HUDEP-2 (cell line): Measurements from ENCODE around the gene RPTOR.
"Not testable (repeated sequence)": the region's sequence is repeated elsewhere in the genome, so short reads cannot be mapped to it uniquely, and the experiment has no call there.

ENCODE experiments used
- DNase-seq, 76 experiments: peaks; one replicate each; lab custom pipeline; 2025; ENCODE audit not compliant: unreplicated experiment in 76 of 76; lab: John Stamatoyannopoulos, UW

Gene RPTOR

DNA sequence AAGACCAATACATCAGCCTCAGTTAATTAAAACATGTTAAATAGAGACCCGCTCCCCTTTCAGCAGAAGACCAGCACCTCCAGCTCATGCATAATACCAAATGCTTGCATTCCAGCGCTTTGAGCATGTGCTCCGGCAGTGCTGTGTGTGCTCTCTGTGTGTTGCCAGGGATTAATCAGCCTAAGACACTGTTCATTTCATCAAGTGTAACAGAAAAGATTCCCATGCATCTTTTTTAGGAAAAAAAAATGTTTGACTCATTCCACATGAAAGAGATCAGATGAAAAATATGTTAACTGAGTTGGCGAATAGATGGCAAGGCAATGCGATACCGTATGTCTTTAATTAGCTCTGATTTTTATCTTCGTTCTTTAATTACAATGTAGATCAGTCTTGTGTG lies 187.6 kb downstream of the RPTOR start:
- no peak for DNase-seq

DNA sequence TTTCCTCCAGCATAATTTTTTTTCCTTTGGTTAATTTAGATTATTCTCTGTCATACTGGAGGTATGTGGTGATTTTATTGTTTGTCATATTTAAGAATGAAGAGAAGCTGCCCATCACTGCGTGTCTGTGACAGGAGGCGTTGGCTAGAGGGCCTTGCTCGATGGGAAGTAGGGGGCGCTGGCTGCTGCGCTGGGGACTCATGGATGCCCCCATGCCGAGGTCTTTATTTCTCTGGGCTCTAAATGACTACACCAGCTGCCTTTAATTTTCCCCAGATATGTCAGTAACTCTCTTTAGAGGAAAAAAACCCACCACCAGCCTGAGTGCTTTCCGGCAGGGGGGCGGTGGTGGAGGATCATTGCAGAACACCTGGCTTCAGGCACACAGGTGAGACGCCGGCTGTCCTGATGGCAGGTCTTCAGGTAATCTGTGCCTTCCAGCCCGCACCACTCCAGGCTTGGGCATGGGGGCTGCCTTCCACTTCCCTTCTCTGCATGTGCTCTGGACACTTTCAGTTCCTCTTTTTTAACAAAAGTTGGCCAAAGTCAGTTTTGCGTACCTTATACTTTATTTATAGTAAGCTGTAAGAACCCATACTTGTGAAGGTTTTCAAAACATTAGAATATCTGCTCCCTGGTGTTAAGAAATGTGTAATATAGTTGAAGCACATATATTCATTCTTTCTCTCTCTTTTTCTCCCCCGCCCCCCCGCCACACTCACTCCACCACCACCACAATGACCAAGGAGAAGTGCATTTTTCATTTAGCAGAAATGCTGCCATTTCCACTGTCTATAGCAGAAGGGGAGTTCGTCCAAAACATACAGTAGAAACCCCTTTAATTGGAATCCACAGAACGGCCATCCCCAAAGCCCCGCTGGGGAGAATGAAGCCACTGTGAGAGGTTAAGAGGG lies 192.7 kb downstream of the RPTOR start:
- no peak for DNase-seq

DNA sequence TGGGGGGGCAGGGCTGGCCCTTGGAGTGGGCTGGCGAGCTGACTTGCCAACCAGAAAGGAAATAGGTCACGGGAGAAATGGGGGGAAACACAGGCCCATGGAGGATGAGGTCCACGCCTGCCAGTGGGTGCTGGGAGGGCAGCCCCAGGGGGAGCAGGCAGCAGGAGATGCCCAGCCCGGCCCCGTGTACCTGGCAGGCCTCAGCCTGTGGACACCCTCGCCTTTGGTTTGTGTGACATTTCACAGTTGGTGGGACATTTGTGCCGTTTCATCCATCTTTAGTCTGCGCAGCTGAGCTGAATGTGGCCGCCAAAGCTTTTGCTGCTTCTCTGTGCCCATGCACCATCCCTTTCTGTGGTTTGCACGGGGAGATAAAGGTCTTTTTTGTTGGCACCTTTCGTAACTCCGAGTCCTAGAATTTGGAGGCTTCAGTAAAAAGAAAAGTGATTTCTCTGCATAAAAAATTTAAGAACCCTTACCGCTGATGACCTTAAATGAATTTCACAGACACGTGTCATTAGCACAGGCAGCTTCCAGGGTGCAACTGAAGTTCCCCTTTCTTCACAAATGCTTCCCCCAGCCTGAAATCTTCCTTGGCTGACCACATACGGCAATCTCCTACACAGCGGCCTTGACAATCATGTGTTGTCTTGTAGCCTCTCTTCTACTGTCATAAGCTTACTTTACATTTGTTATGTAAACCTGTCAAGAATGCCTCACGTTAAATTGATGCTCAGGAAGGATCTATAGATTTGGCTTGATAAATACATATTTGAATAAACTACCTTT lies 193.6 kb downstream of the RPTOR start:
- no peak for DNase-seq

DNA sequence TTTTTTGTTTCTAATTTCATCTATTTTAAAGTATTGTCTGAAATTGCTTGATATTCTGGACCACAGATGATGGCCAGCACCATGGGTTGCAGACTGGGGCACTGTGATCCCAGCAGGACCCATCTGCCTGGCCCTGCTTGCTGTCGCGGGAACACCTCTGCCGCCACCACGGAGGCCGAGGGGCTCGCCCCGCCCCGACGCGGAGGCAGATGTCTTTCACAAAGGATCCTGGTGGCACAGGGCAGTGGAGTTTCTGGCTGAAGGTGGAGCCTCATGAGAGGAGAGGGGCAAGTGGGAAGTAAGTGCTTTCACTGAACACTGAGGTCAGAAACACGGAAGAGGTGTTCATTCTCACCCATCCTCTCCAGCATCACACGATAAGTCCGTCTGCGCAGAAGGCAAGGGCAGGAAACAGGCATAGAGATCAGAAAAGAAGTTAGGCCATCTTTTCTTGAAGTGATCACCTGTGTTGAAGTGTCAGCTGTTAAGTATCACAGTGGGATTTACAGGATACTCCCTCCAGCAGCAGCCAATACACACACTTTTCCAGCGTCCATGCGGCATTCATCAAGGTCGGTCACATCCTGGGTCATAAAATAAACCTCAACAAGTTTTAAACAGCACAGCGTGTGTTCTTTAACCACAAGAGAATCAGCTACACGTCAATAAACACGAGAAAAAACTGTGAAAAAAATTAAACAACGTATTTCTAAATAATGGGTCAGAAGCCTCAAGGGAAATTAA lies 194.5 kb downstream of the RPTOR start:
- DNase-seq: no peak

DNA sequence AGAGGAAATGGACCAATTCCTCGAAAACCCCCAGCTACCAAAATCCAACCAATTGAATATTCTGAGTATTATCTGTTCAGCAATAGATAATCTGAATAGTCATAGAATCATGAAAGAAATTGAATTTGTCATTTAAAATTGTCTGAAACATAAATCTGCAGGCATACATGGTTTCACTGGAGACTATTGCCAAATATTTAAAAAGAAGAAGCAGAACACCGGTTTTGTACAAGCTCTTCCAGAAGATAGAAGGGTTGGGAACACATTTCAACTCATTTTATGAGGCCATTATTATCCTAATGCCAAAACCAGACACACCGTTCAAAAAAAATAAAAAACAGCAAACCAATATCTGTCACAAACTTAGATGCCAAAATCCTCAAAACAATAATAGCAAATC lies 195.5 kb downstream of the RPTOR start:
- no peak for DNase-seq

DNA sequence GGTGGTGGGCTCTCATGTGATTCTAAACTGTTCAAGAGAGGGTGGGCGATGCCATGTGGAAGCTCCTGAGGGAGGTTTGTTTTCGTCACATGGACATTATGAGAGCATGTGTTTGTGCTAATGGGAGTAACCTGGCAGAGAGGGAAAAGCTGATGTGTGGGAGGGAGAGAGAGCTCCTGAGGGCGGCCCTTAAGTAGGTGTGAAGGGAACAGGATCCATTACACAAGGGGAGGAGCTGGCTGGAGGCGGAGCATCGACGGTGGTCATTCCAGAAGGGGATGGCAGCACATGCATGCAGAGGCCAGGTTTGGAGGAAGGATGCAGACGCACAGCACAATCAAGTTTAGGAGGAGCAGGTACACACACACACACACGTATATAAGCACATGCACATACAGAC lies 197.5 kb downstream of the RPTOR start:
- no peak for DNase-seq

DNA sequence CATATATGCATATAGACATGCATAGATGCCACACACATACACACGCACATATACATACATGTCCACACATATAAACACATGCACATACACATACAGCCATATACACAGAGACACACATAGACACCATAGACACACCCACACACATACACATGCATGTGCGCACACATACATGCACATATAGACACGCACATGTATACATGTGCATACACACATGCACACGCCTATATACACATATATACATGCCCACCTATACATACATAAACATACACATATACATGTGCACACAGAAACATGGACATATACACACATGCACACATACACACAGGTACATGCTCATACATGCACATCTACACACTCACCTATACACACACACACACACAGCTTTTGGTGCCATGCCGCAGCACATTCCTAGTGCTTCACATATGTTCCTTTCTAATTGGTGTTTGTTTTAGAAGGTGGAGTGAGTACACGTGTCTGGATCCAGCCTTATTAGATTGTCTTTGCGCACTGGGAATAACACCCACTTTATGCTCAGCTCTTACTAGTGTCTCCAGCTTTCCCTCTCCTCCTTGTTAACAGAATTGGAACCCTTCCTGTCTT lies 198.0 kb downstream of the RPTOR start:
- no peak for DNase-seq

DNA sequence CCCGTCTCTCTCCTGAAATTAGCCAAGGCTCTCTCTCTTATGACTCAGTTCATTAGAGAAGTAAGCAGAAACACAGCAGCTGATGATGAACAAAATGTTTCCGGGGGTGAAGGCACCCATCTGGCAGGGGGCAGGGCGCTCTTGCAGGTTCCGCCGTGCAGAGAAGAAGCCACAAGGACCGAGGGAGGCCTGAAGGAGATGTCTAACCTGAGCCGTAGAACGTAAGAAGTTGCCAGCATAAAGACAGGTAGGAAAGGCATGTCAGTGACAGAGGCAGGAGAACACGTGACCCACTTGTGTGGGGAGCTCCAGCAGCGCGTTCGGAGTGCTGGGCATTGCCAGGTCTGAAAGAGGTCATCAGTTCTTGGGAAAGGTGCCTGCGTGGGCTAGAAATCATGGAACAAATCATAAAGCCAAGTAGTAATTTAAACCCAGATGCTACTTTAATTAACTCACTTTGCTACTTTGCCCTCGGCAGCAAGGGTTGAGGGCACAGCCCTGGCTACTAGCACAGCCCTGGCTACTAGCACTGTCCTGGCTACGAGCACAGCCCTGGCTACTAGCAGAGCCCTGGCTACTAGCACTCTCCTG lies 198.6 kb downstream of the RPTOR start:
- no peak for DNase-seq

DNA sequence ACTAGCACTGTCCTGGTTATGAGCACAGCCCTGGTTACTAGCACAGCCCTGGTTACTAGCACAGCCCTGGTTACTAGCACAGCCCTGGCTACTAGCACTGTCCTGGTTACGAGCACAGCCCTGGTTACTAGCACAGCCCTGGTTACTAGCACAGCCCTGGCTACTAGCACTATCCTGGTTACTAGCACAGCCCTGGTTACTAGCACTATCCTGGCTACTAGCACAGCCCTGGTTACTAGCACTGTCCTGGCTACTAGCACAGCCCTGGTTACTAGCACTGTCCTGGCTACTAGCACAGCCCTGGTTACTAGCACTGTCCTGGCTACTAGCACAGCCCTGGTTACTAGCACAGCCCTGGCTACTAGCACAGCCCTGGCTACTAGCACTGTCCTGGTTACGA lies 199.3 kb downstream of the RPTOR start:
- not testable (repeated sequence) for DNase-seq

DNA sequence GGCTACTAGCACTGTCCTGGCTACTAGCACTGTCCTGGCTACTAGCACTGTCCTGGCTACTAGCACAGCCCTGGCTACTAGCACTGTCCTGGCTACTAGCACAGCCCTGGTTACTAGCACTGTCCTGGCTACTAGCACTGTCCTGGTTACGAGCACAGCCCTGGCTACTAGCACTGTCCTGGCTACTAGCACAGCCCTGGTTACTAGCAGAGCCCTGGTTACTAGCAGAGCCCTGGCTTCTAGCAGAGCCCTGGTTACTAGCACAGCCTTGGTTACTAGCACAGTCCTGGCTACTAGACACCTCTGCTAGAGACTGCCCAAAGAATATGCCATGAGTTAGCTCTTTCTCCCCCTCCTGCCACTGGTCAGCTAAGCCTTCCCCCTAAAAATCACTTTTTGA lies 200.1 kb downstream of the RPTOR start:
- DNase-seq: not testable (repeated sequence)

DNA sequence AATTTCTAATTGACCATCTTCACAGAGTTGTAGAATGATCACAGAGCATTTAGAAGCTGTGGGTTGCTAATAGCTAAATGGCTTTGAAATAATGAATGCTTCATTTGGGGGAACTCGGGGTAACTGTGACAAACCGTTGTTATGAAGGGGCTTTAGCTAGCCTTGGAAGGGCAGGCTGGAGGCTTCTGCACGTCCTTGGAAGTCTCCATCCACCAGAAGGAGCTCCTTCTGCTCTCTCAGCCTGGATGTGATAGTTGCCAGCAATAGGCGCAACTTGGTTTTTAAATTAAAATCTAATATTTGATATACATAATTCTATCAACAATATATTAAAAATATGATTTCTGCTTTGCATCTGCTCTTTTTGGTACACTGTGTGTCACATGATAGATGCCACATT lies 200.5 kb downstream of the RPTOR start:
- DNase-seq: no peak

DNA sequence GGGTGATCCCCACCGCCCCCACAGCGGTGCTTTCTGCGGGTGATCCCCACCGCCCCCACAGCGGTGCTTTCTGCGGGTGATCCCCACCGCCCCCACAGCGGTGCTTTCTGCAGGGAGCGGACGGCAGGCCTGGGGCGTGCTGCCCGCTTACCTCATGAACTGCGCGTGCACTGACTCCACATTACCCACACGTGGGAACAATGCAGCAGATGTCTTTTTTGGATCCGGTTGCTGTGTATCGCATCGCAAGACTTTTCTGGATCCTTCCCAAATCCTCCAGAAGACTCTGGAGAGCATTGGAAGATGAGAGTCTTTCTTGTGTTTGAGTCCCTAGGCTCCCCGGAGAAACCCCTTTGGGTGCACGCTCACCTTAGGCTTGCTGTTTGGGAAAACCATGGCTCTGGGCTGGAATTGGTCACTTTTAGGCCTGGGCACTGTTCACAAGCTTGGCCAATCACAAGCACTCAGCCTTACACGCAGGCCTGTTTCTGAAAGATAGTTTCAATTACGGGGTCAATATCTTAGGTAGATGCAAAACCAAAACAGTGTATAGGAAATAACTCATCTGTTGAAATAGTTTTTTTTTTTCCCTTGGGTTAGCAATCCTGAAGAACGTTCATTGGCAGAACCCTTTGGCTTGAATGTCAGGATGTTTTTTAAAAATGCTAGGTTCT lies 201.8 kb downstream of the RPTOR start:
- no peak for DNase-seq

DNA sequence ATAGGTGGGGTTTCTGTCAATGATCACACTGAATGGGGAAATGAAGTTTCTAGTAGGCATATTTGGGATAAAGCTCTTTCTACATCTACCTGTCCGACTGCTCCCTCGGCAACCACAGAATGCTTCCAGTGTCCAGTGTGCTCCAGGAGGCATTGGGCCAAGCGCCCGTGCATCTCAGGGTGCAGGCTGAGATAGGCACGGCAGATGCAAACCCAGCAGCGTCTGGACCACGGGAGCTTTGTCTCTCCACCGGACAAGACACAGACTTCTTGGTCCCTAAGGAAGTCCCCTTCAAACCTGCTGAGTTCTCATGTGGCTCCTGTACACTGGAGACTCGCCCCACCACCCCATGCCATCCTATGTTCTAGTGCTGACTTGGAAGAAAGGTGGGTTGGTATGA lies 202.8 kb downstream of the RPTOR start:
- DNase-seq: no peak

DNA sequence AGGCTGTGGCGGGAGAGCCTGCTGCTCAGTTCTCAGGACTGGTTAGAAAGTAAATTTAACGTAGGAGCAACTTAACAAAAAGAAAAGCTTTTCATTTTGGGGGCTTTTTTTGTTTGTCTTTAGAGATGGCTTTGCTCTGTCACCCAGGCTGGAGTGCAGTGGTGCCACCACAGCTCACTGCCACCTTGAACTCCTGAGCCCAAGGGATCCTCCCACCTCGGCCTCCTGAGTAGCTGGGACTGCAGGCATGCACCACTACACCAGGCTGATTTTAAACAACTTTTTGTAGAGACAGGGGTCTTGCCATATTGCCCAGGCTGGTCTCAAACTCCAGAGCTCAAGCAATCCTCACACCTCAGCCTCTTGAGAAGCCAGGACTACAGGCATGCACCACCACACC lies 205.0 kb downstream of the RPTOR start:
- no peak for DNase-seq

DNA sequence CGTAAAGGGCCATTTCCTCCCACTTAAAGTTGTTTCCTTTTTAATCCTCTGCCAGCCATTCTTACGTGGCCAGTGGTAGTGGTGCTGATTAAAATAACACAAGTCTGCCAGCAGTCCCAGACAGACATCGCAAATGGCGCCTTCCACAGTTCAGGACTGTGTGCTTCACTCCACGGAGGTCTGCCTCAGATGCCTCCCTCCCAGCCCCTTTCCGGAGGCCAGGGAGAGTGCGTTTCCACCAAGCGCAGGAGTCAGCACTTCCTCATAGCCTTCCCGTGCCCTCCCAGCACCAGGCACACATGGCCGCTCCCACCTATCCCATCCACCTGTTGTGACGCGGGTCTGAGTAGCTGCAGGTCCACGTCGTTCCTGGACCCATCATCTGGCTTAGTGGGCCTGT lies 205.6 kb downstream of the RPTOR start:
- no peak for DNase-seq

DNA sequence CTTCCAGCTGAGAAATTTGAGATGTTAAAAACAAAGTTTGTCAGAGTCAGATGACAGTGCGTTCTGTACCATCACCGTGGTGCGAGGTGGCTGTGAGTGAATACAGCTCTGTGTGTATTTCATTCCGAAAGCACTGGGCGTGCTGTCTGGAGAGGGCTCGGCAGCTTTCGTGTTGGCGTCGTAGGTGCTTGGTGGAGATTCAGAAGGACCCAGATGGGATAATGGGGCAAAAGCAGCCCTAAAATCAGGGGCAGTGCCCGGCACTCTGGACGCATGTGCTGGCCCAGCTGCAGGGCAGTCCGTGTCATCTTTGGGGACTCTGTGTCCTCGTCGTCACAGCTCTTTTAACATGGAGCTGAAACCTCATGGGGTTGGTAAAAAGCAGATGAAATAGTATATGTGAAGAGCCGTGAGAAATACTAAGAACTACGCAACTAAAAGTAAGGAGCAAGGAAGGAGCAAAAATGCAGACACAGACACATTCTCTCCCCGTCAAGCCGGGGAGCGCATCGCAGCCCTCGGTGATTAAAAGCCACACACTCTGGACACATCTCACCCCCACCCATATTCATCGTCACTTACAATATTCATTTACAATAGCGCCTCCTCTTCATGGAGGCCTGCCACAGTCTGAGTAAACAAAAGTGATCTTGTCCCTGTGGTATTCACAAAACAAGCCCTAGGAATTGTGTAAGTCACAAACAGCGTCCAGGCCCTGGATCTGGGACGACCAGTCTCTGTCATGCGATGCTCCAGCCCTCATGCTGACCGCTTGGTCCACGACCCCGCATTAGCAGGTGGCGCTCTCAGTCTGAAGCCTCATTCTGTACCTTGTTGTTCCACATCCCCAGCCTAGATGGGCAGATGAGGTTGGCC lies 206.7 kb downstream of the RPTOR start:
- DNase-seq: no peak

DNA sequence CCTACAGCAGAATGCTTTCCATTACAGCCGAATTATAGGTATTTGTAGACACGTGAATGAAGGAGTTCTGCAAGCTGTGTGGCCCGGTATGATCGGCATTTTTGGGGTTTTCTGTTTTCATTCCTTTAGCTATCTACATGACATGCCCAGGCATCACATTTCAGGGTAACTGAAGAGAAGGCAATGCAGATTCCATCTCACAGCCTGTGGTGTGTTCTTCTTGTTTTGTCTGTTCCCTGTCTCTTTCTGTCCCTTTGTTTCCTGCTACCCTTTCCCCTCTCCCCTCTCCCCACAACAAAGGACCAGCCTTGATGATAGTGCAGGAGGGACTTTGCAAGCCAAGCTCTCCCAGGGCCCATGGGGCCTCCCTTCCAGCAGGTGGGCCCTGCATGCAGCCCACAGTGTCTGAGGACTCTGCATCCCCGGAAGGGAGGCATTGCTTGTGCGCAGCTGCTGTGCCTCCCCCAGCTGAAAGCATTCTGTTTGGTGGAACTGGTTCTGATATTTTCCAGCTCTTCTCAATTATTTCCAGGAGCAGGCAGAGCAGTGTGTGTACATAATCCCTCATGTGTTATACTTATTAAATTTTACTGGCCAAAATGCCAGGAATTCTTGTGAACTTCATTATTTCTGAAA lies 207.4 kb downstream of the RPTOR start:
- no peak for DNase-seq

DNA sequence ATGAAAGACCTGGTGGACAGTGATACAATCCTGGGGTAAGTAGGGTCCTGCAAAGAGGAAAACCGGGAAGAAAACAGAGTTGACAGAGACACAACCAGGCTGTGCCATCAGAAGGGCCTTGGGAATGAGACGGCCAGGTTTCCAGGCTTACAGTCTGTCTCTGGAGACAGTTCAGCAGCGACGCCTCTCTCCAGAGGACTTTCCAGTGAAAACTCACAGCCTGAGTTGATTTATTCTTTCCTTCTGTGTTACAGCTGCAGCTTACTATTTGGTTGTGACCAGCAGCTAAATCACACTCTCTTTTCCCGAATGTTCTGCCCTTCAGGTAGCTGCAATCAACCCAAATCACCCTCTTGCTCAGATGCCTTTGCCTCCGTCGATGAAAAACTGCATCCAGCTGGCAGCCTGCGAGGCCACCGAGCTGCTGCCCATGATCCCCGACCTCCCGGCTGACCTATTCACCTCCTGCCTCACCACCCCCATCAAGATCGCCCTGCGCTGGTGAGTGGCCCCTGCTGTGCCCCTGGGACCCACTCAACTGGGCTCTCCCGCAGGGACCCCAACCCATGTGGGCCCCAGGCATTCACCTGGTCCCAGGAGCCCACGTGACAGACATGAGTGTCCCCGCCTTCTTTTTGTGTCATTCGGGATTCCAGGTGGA lies 209.2 kb downstream of the RPTOR start:
- DNase-seq: no peak
